ENCODE results near the gene ASCC2.
"Not testable (repeated sequence)": the region's sequence is repeated elsewhere in the genome, so short reads cannot be mapped to it uniquely, and the experiment has no call there.

Gene ASCC2

GRCh38 chr22:29782061-29782845 lies 55.8 kb downstream of the ASCC2 start:
- DNase-seq = no peak

- peak; percentile 56 for DNase-seq
Measured at GRCh38 chr22:29780748-29781676, 57.1 kb downstream of the ASCC2 start.

GRCh38 chr22:29780220-29780619 lies 57.9 kb downstream of the ASCC2 start:
- no peak for DNase-seq

GRCh38 chr22:29773233-29773632 lies 64.8 kb downstream of the ASCC2 start:
- peak; percentile 47 for DNase-seq

GRCh38 chr22:29772170-29772641 lies 65.9 kb downstream of the ASCC2 start:
- DNase-seq = no peak

- no peak for DNase-seq
Measured at GRCh38 chr22:29769723-29770321, 68.3 kb downstream of the ASCC2 start.

GRCh38 chr22:29768052-29768693 lies 69.9 kb downstream of the ASCC2 start:
- DNase-seq = no peak

GRCh38 chr22:29767171-29768051 lies 70.7 kb downstream of the ASCC2 start, which contains the start of gene UQCR10:
Gene UQCR10 (plus strand): TSS chr22:29767369. CDS start chr22:29767399, 30 bp downstream.
- peak; percentile 58 for DNase-seq

GRCh38 chr22:29766632-29767170 lies 71.4 kb downstream of the ASCC2 start, which contains the start of gene ZMAT5:
Gene ZMAT5 (minus strand): TSS chr22:29767007. CDS start chr22:29748544, 18,463 bp downstream.
- peak; percentile 90 for DNase-seq

- DNase-seq = no peak
Measured at GRCh38 chr22:29765905-29766631, 72.0 kb downstream of the ASCC2 start.

- DNase-seq = no peak
Measured at GRCh38 chr22:29762263-29762662, 75.8 kb downstream of the ASCC2 start.

GRCh38 chr22:29758959-29759358 lies 79.1 kb downstream of the ASCC2 start:
- no peak for DNase-seq

- DNase-seq = no peak
Measured at GRCh38 chr22:29758068-29758622, 79.9 kb downstream of the ASCC2 start.

- DNase-seq = no peak
Measured at GRCh38 chr22:29757096-29757495, 81.0 kb downstream of the ASCC2 start.

GRCh38 chr22:29756341-29756740 lies 81.7 kb downstream of the ASCC2 start:
- DNase-seq = no peak

- DNase-seq = no peak
Measured at GRCh38 chr22:29755889-29756288, 82.2 kb downstream of the ASCC2 start.

GRCh38 chr22:29754658-29755395 lies 83.2 kb downstream of the ASCC2 start:
- not testable (repeated sequence) for DNase-seq

GRCh38 chr22:29753808-29754657 lies 84.0 kb downstream of the ASCC2 start:
- no peak for DNase-seq

All from NCI-H226 (cell line).